WI38 (cell line): ENCODE results near the gene ANK3.

ENCODE experiments used
- H3K4me3 ChIP-seq: 2 replicates; pipeline ENCODE4 v1.5.1; 2011; ENCODE audit warnings: low read depth, mild to moderate bottlenecking, control low read depth, low read length
- TF ChIP-seq, protein P1 (sequence below): IDR thresholded peaks from 2 replicates; pipeline ENCODE4 v1.5.1; 2012; ENCODE audit warnings: low read depth, mild to moderate bottlenecking, control low read depth, low read length

The ANK3 gene

GRCh38 chr10:60253484-60253883 lies 136.2 kb downstream of the ANK3 start:
- TF ChIP-seq, protein P1, sequence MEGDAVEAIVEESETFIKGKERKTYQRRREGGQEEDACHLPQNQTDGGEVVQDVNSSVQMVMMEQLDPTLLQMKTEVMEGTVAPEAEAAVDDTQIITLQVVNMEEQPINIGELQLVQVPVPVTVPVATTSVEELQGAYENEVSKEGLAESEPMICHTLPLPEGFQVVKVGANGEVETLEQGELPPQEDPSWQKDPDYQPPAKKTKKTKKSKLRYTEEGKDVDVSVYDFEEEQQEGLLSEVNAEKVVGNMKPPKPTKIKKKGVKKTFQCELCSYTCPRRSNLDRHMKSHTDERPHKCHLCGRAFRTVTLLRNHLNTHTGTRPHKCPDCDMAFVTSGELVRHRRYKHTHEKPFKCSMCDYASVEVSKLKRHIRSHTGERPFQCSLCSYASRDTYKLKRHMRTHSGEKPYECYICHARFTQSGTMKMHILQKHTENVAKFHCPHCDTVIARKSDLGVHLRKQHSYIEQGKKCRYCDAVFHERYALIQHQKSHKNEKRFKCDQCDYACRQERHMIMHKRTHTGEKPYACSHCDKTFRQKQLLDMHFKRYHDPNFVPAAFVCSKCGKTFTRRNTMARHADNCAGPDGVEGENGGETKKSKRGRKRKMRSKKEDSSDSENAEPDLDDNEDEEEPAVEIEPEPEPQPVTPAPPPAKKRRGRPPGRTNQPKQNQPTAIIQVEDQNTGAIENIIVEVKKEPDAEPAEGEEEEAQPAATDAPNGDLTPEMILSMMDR, result no peak
- no peak overlapping the region for H3K4me3 ChIP-seq

DNA sequence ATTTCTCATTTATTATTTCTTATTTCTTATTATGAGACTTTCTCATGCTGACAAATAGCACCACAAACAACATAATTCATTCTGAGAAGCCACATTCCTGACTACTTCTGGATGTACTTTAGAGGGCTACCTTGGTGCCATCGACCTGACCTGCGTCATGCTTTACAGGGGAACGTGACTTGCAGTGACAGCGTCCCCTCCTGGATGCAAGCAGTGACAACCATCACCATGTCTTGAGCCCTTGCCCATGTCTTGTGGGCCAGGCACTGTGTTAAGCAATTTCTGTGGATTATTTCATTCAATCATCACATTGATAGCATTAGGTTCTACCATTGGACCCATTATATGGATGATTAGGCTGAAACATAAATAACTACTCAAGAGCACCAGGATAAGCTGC lies 137.0 kb downstream of the ANK3 start:
- no peak overlapping the region for H3K4me3 ChIP-seq
- TF ChIP-seq, protein P1, result no peak

DNA sequence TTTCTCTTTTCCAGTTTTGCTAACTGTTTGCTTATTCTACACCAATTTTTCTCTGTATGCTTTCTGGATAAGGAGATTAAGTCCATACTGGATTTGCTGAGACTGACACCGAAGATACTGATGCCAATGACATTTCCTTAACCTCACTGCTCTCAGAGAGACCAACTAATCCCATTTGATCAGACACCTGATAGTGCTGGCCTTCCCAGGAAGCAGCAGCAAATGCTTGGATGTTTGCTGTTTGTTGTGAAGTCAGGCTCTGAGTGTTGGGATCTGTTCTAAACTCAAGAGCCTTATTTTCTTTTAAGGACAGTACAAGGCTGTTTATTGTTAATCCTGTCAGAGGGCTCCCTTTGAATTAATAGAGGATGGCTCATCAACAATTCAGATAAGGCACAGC lies 143.3 kb downstream of the ANK3 start:
- TF ChIP-seq, protein P1, result no peak
- no peak overlapping the region for H3K4me3 ChIP-seq

DNA sequence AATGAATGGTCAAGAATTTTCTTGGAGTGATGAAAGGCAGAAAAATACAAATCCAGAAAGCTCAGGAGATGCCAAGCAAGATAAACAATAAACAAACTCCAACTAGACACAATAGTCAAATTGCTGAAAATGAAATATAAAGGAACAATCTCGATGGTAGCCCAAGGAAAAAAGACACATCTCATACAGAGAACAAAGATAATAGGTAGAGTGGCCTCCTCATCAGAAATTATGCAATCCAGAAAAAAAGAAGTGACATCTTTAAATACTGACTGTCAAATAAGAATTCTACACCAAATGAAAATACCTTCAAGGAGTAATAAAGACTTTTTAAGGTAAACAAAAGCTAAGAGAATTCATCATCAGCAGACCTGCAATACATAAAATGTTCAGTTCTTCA lies 150.4 kb downstream of the ANK3 start:
- no peak overlapping the region for H3K4me3 ChIP-seq
- TF ChIP-seq, protein P1, result no peak

- H3K4me3 ChIP-seq, result no peak overlapping the region
- TF ChIP-seq, protein P1, result no peak
Measured at GRCh38 chr10:60238759-60239100, 150.9 kb downstream of the ANK3 start.

DNA sequence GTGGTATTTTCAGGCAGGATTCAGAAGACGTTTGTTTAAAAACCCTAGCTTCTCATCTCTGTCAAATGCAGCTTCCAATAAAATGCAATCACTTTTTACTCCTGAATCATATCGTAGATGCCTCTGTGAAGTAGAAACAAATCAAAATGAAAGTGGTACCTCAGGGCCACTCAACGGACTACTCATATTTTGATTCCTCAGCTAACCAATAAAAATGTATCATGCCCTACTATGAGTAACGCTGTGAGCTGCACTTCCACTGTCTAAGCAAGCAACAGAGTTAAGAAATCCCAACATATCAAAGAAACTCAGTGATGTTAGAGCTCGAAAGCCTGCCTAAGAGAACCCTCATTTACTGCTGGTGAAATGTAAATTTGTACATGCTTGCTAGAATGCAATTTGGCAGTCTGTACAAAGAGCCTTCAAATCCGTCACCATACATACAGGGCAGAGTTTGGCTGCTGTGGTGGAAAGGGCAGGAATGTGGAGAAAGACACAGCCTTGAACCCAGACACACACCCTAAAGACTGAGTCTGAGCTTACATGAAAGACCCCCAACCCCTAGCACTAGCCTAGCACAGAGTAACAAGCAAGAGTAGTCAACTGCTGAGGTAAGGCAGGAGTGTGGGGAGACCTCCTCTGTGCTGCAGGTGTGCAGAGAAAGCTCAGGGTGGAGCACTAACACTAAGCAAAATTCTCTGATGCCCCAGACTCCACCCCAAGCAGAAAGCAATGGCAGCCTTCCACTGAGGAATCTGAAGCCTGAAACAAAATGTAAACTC lies 151.5 kb downstream of the ANK3 start:
- TF ChIP-seq, protein P1, result peak; percentile 16; the same call in 1 of the 2 replicates
- H3K4me3 ChIP-seq, result 0 out of 2 replicates have a peak overlapping the region, but pooled peaks have one; percentile 1

GRCh38 chr10:60236869-60237524 lies 152.7 kb downstream of the ANK3 start:
- TF ChIP-seq, protein P1, result no peak
- no peak overlapping the region for H3K4me3 ChIP-seq
